Measurements from ENCODE around the gene PIP5K1B.

The PIP5K1B gene

GRCh38 chr9:68817079-68817875 is 112.2 kb downstream of the PIP5K1B start:
- DNase-seq (ENCODE audit: low read depth), result no peak

GRCh38 chr9:68819065-68819464 is 114.0 kb downstream of the PIP5K1B start:
- no peak for DNase-seq (ENCODE audit: low read depth)

- no peak for DNase-seq (ENCODE audit: low read depth)
Observed at GRCh38 chr9:68821911-68822310, 116.9 kb downstream of the PIP5K1B start.

- no peak for DNase-seq (ENCODE audit: low read depth)
Observed at GRCh38 chr9:68822596-68823165, 117.6 kb downstream of the PIP5K1B start.

GRCh38 chr9:68825762-68826472 is 120.9 kb downstream of the PIP5K1B start:
- no peak for DNase-seq (ENCODE audit: low read depth)

GRCh38 chr9:68827837-68828744 is 123.1 kb downstream of the PIP5K1B start:
- no peak for DNase-seq (ENCODE audit: low read depth)

- no peak for DNase-seq (ENCODE audit: low read depth)
Observed at GRCh38 chr9:68832101-68832500, 127.1 kb downstream of the PIP5K1B start.

GRCh38 chr9:68832861-68833518 is 128.0 kb downstream of the PIP5K1B start:
- DNase-seq (ENCODE audit: low read depth), result no peak

- DNase-seq (ENCODE audit: low read depth), result no peak
Observed at GRCh38 chr9:68834931-68835520, 130.0 kb downstream of the PIP5K1B start.

- DNase-seq (ENCODE audit: low read depth), result no peak
Observed at GRCh38 chr9:68836788-68837187, 131.7 kb downstream of the PIP5K1B start.

GRCh38 chr9:68838245-68838644 is 133.2 kb downstream of the PIP5K1B start:
- DNase-seq (ENCODE audit: low read depth), result no peak

GRCh38 chr9:68841276-68842052 is 136.4 kb downstream of the PIP5K1B start:
- no peak for DNase-seq (ENCODE audit: low read depth)

- DNase-seq (ENCODE audit: low read depth), result no peak
Observed at GRCh38 chr9:68842568-68842967, 137.5 kb downstream of the PIP5K1B start.

GRCh38 chr9:68843239-68843638 is 138.2 kb downstream of the PIP5K1B start:
- no peak for DNase-seq (ENCODE audit: low read depth)

- DNase-seq (ENCODE audit: low read depth), result no peak
Observed at GRCh38 chr9:68844157-68844556, 139.1 kb downstream of the PIP5K1B start.

GRCh38 chr9:68844631-68845612 is 139.9 kb downstream of the PIP5K1B start:
- DNase-seq (ENCODE audit: low read depth), result no peak

- no peak for DNase-seq (ENCODE audit: low read depth)
Observed at GRCh38 chr9:68847765-68848164, 142.7 kb downstream of the PIP5K1B start.

GRCh38 chr9:68851657-68852056 is 146.6 kb downstream of the PIP5K1B start:
- DNase-seq (ENCODE audit: low read depth), result no peak

- DNase-seq (ENCODE audit: low read depth), result no peak
Observed at GRCh38 chr9:68852941-68853340, 147.9 kb downstream of the PIP5K1B start.
